Measurements from ENCODE around the gene FBXO40. TPM values are rescaled to one million over a fixed set of nuclear protein-coding genes. Genes with fewer than 3 reads are reported as not detected.
"Not testable (repeated sequence)": the region's sequence is repeated elsewhere in the genome, so short reads cannot be mapped to it uniquely, and the experiment has no call there.

Gene FBXO40
- total RNA-seq, 1 donor from 2014 or later: 4.2 TPM

DNA sequence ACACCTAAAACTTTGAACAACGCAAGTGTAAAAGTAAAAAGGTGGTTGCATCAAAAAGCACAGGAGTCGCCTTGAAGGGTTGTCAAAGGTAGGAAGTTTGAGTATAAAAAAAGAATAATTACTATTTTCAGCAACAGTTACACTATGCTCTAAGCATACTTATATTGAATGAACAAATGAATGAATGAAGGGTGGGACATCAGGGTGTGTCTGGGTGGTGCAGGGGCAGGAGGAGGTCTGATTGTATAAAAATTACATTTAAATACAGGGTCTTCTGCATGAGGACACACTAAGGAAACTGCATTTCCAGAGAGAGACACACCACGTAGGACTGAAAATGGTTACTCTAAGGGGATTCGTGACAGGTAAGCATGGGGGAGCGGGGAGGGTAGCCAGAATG, 25.5 kb upstream of the FBXO40 start, which contains the start of gene ARGFX:
Gene ARGFX, plus strand, starts transcription at position 301 of the 400 bp plus-strand sequence. CDS start 2,765 bp downstream, outside the sequence.
- H3K36me3 ChIP-seq (ENCODE audit: control insufficient read depth in 3 of 3, insufficient read depth in 3 of 3, low read length in 3 of 3): no peaks in the 10 kb centered on the region
- H3K27ac ChIP-seq (ENCODE audit: low read depth, low read length): no peak within 1 kb of the TSS
- H3K9ac ChIP-seq (ENCODE audit: low read depth in 1 of 3, low read length in 3 of 3): no peak within 1 kb of the TSS
- no peaks in the 10 kb centered on the region for H3K4me1 ChIP-seq (ENCODE audit: control insufficient read depth in 3 of 3, insufficient read depth in 3 of 3, low read length in 3 of 3)
- H3K27me3 ChIP-seq (ENCODE audit: control insufficient read depth in 3 of 3, insufficient read depth in 3 of 3, low read length in 3 of 3): no peaks in the 10 kb centered on the region
- H3K4me3 ChIP-seq (ENCODE audit: low read length in 3 of 3): no peak within 1 kb of the TSS
- no peaks in the 10 kb centered on the region for H3K9me3 ChIP-seq (ENCODE audit: control insufficient read depth in 3 of 3, low read length in 3 of 3)

- Histone ChIP-seq H3K4me3 (ENCODE audit: low read length in 3 of 3) (no peak overlapping the region), H3K36me3 (ENCODE audit: control insufficient read depth in 3 of 3, insufficient read depth in 3 of 3, low read length in 3 of 3) (no peaks in the 10 kb centered on the region), H3K27me3 (ENCODE audit: control insufficient read depth in 3 of 3, insufficient read depth in 3 of 3, low read length in 3 of 3) (no peaks in the 10 kb centered on the region), H3K9me3 (ENCODE audit: control insufficient read depth in 3 of 3, low read length in 3 of 3) (no peaks in the 10 kb centered on the region), H3K9ac (ENCODE audit: low read depth in 1 of 3, low read length in 3 of 3) (no peak overlapping the region), H3K4me1 (ENCODE audit: control insufficient read depth in 3 of 3, insufficient read depth in 3 of 3, low read length in 3 of 3) (no peaks in the 10 kb centered on the region), H3K27ac (ENCODE audit: low read depth, low read length) (no peak overlapping the region)
Observed at GRCh38 chr3:121574449-121574848, 18.7 kb upstream of the FBXO40 start.

DNA sequence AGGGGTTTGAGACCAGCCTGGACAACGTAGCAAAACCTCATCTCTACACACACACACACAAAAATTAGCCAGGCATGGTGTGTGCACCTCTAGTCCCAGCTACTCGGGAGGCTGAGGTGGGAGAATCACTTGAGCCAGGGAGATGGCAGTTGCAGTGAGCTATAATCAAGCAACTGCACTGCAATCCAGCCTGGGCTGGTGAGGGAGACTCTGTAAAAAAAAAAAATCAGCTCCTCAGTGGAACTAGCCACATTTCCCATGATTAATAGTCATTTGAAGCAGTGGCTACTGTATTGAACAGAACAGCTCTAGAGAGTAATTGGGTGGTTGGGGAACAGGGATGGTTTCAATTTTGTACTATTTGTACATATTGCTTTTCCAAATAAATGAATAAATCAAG, 11.5 kb upstream of the FBXO40 start:
- H3K4me1 ChIP-seq (ENCODE audit: control insufficient read depth in 3 of 3, insufficient read depth in 3 of 3, low read length in 3 of 3): no peaks in the 10 kb centered on the region
- H3K27me3 ChIP-seq (ENCODE audit: control insufficient read depth in 3 of 3, insufficient read depth in 3 of 3, low read length in 3 of 3): no peaks in the 10 kb centered on the region
- H3K36me3 ChIP-seq (ENCODE audit: control insufficient read depth in 3 of 3, insufficient read depth in 3 of 3, low read length in 3 of 3): no peaks in the 10 kb centered on the region
- no peak overlapping the region for H3K4me3 ChIP-seq (ENCODE audit: low read length in 3 of 3)
- H3K27ac ChIP-seq (ENCODE audit: low read depth, low read length): no peak overlapping the region
- H3K9me3 ChIP-seq (ENCODE audit: control insufficient read depth in 3 of 3, low read length in 3 of 3): no peaks in the 10 kb centered on the region
- no peak overlapping the region for H3K9ac ChIP-seq (ENCODE audit: low read depth in 1 of 3, low read length in 3 of 3)

DNA sequence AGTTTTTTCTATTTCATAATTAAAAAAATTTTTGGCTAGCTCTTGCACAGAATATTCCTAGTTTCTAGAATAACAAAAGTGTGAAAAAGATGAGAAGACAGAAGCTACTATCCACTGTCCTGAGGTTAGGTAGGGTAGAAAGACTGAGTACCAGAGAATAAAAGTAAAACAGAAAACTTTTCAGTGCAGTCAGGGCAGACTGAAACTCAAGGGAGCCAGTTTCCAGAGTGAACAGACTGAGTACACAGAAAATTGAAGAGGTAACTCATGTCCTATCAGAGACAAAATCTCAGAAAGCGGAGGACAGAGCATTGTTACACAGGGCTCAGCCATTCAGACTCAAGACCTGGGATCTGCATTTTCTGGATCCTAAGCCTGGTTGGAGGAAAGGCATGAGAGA, 8.8 kb upstream of the FBXO40 start:
- H3K27me3 ChIP-seq (ENCODE audit: control insufficient read depth in 3 of 3, insufficient read depth in 3 of 3, low read length in 3 of 3): no peaks in the 10 kb centered on the region
- no peaks in the 10 kb centered on the region for H3K9me3 ChIP-seq (ENCODE audit: control insufficient read depth in 3 of 3, low read length in 3 of 3)
- no peak overlapping the region for H3K9ac ChIP-seq (ENCODE audit: low read depth in 1 of 3, low read length in 3 of 3)
- H3K4me1 ChIP-seq (ENCODE audit: control insufficient read depth in 3 of 3, insufficient read depth in 3 of 3, low read length in 3 of 3): no peaks in the 10 kb centered on the region
- H3K4me3 ChIP-seq (ENCODE audit: low read length in 3 of 3): no peak overlapping the region
- H3K27ac ChIP-seq (ENCODE audit: low read depth, low read length): no peak overlapping the region
- H3K36me3 ChIP-seq (ENCODE audit: control insufficient read depth in 3 of 3, insufficient read depth in 3 of 3, low read length in 3 of 3): no peaks in the 10 kb centered on the region

DNA sequence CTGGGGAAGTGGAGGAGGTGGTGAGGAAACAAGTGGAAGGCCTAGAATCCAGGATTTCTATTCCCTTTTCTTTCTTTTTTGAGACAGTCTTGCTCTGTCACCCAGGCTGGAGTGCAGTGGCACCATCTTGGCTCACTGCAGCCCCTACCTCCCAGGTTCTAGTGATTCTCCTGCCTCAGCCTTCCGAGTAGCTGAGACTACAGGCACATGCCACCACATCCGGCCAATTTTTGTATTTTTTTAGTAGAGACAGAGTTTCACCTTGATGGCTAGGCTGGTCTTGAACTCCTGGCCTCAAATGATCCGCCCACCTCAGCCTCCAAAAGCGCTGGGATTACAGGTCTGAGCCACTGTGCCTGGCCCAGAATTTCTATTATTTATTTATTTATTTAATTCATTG, 627 bp downstream of the FBXO40 start:
- H3K27ac ChIP-seq (ENCODE audit: low read depth, low read length): peak overlapping the region; percentile 98

GRCh38 chr3:121594850-121595249, 1.7 kb downstream of the FBXO40 start:
- peak overlapping the region; percentile 98 for H3K27ac ChIP-seq (ENCODE audit: low read depth, low read length)
- no peaks in the 10 kb centered on the region for H3K27me3 ChIP-seq (ENCODE audit: control insufficient read depth in 3 of 3, insufficient read depth in 3 of 3, low read length in 3 of 3)
- H3K4me1 ChIP-seq (ENCODE audit: control insufficient read depth in 3 of 3, insufficient read depth in 3 of 3, low read length in 3 of 3): peaks cover 22 to 25% (median 22%) of the 10 kb centered on the region in 3 donors
- H3K9me3 ChIP-seq (ENCODE audit: control insufficient read depth in 3 of 3, low read length in 3 of 3): no peaks in the 10 kb centered on the region
- peak overlapping the region; percentile 71 to 89 (median 85) for H3K9ac ChIP-seq (ENCODE audit: low read depth in 1 of 3, low read length in 3 of 3)
- peaks cover 0 to 2% (median 0%) of the 10 kb centered on the region in 3 donors for H3K36me3 ChIP-seq (ENCODE audit: control insufficient read depth in 3 of 3, insufficient read depth in 3 of 3, low read length in 3 of 3)
- H3K4me3 ChIP-seq (ENCODE audit: low read length in 3 of 3): peak overlapping the region; percentile 78 to 80 (median 79)

More for the DNA sequence above, 627 bp downstream of the FBXO40 start:
- Histone ChIP-seq H3K4me1 (ENCODE audit: control insufficient read depth in 3 of 3, insufficient read depth in 3 of 3, low read length in 3 of 3) (peaks cover 20 to 22% (median 21%) of the 10 kb centered on the region in 3 donors), H3K4me3 (ENCODE audit: low read length in 3 of 3) (peak overlapping the region; percentile 78 to 80 (median 79)), H3K9ac (ENCODE audit: low read depth in 1 of 3, low read length in 3 of 3) (peak overlapping the region; percentile 84 to 89 (median 85))
- H3K36me3 ChIP-seq (ENCODE audit: control insufficient read depth in 3 of 3, insufficient read depth in 3 of 3, low read length in 3 of 3); H3K9me3 ChIP-seq (ENCODE audit: control insufficient read depth in 3 of 3, low read length in 3 of 3); H3K27me3 ChIP-seq (ENCODE audit: control insufficient read depth in 3 of 3, insufficient read depth in 3 of 3, low read length in 3 of 3): not testable (repeated sequence)

DNA sequence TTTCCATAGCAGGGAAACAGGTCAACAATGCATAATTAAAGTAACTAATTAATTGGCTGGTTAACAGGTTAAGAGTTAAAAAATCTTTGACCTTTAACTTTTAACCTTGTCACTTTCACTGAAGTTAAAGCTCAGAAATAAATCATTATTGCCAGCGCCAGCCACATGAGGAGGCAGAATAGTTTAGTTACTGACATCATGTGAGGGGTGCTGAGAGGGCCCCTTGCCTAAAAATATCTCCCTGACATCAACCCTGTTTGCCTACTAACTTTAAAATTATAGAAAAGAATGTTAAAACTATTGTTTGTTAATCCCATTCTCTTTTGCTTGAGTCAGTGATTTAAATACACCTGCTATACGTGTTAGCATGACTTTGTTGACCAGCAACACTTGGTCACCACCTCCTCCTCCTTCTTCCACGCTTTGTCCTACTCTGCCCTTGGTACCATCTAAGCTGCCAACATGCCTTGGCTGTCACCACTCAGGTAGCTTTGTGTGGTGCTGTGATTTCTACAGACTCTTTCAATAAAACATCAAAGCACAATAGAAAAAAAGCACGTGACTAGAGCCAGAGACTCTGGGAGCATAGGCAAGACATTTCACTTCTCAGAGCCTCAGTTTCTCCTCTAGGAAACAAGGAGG, 2.7 kb downstream of the FBXO40 start:
- peak overlapping the region; percentile 98 for H3K27ac ChIP-seq (ENCODE audit: low read depth, low read length)
- peaks cover 32 to 33% (median 32%) of the 10 kb centered on the region in 3 donors for H3K4me1 ChIP-seq (ENCODE audit: control insufficient read depth in 3 of 3, insufficient read depth in 3 of 3, low read length in 3 of 3)

DNA sequence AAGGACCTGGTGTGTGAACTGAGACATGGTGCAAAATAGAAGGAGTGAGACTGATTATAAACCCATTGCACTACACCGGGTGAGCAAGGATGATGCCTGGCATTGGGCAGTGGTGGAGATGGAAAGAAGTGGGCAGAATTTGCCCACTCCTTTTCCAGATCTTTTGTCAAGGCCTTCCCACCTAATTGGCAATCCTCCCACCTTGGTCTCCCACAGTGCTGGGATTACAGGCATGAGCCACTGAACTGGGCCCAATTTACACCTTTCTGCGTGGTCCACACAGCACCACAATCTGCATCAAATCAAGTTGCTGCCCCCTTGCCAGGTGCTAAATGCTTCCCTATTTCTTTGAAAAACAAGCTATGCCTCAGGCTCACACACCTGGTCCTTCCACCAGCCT, 5.4 kb downstream of the FBXO40 start:
- H3K27ac ChIP-seq (ENCODE audit: low read depth, low read length): no peak overlapping the region
- no peaks in the 10 kb centered on the region for H3K27me3 ChIP-seq (ENCODE audit: control insufficient read depth in 3 of 3, insufficient read depth in 3 of 3, low read length in 3 of 3)
- no peak overlapping the region for H3K4me3 ChIP-seq (ENCODE audit: low read length in 3 of 3)
- peaks cover 0 to 2% (median 0%) of the 10 kb centered on the region in 3 donors for H3K36me3 ChIP-seq (ENCODE audit: control insufficient read depth in 3 of 3, insufficient read depth in 3 of 3, low read length in 3 of 3)
- H3K4me1 ChIP-seq (ENCODE audit: control insufficient read depth in 3 of 3, insufficient read depth in 3 of 3, low read length in 3 of 3): peaks cover 46 to 55% (median 54%) of the 10 kb centered on the region in 3 donors
- no peaks in the 10 kb centered on the region for H3K9me3 ChIP-seq (ENCODE audit: control insufficient read depth in 3 of 3, low read length in 3 of 3)
- no peak overlapping the region for H3K9ac ChIP-seq (ENCODE audit: low read depth in 1 of 3, low read length in 3 of 3)

More for the DNA sequence above, 2.7 kb downstream of the FBXO40 start:
- H3K9ac ChIP-seq (ENCODE audit: low read depth in 1 of 3, low read length in 3 of 3): peak overlapping the region; percentile 13 to 89 (median 85)
- H3K27me3 ChIP-seq (ENCODE audit: control insufficient read depth in 3 of 3, insufficient read depth in 3 of 3, low read length in 3 of 3): no peaks in the 10 kb centered on the region
- H3K36me3 ChIP-seq (ENCODE audit: control insufficient read depth in 3 of 3, insufficient read depth in 3 of 3, low read length in 3 of 3): peaks cover 0 to 2% (median 0%) of the 10 kb centered on the region in 3 donors
- H3K4me3 ChIP-seq (ENCODE audit: low read length in 3 of 3): peak overlapping the region; percentile 78 to 80 (median 79)
- H3K9me3 ChIP-seq (ENCODE audit: control insufficient read depth in 3 of 3, low read length in 3 of 3): no peaks in the 10 kb centered on the region

DNA sequence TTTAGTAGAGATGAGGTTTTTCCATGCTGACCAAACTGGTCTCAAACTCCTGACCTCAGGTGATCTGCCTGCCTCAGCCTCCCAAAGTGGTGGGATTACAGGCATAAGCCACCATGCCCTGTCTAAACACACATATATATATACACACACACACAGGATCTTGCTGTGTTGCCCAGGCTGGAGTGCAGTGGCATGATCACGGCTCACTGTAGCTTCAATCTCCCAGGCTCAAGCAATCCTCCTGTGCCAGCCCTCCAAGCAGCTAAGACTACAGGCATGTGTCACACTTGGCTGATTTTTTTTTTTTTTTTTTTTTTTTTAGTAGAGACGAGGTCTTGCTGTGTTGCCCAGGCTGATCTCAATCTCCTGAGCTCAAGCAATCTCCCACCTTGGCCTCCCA, 6.7 kb downstream of the FBXO40 start:
- Histone ChIP-seq H3K9ac (ENCODE audit: low read depth in 1 of 3, low read length in 3 of 3) (peak overlapping the region in 1 of 3 donors; percentile 1), H3K4me1 (ENCODE audit: control insufficient read depth in 3 of 3, insufficient read depth in 3 of 3, low read length in 3 of 3) (peaks cover 46 to 55% (median 54%) of the 10 kb centered on the region in 3 donors)
- not testable (repeated sequence) for H3K27ac ChIP-seq (ENCODE audit: low read depth, low read length)

GRCh38 chr3:121601212-121601812, 8.1 kb downstream of the FBXO40 start:
- Histone ChIP-seq H3K9me3 (ENCODE audit: control insufficient read depth in 3 of 3, low read length in 3 of 3) (no peaks in the 10 kb centered on the region), H3K9ac (ENCODE audit: low read depth in 1 of 3, low read length in 3 of 3) (peak overlapping the region; percentile 12 to 58 (median 13)), H3K36me3 (ENCODE audit: control insufficient read depth in 3 of 3, insufficient read depth in 3 of 3, low read length in 3 of 3) (peaks cover 3 to 8% (median 6%) of the 10 kb centered on the region in 3 donors), H3K27ac (ENCODE audit: low read depth, low read length) (peak overlapping the region; percentile 68), H3K4me1 (ENCODE audit: control insufficient read depth in 3 of 3, insufficient read depth in 3 of 3, low read length in 3 of 3) (peaks cover 36 to 59% (median 58%) of the 10 kb centered on the region in 3 donors), H3K4me3 (ENCODE audit: low read length in 3 of 3) (peak overlapping the region in 2 of 3 donors; percentile 24 to 47), H3K27me3 (ENCODE audit: control insufficient read depth in 3 of 3, insufficient read depth in 3 of 3, low read length in 3 of 3) (no peaks in the 10 kb centered on the region)

More for the DNA sequence above, 6.7 kb downstream of the FBXO40 start:
- H3K27me3 ChIP-seq (ENCODE audit: control insufficient read depth in 3 of 3, insufficient read depth in 3 of 3, low read length in 3 of 3); H3K4me3 ChIP-seq (ENCODE audit: low read length in 3 of 3); H3K9me3 ChIP-seq (ENCODE audit: control insufficient read depth in 3 of 3, low read length in 3 of 3); H3K36me3 ChIP-seq (ENCODE audit: control insufficient read depth in 3 of 3, insufficient read depth in 3 of 3, low read length in 3 of 3): not testable (repeated sequence)
